CD4-positive, alpha-beta T cell treated with Interleukin-17A for 4 hours (primary cell): ENCODE measurements around the gene MCU.
"Not testable (repeated sequence)": the region's sequence is repeated elsewhere in the genome, so short reads cannot be mapped to it uniquely, and the experiment has no call there.

Experiments used
- DNase-seq: peaks from one replicate; pipeline ENCODE4 v3.0.0-alpha.2; 2020; ENCODE audit warnings: mixed read lengths

MCU gene

DNA sequence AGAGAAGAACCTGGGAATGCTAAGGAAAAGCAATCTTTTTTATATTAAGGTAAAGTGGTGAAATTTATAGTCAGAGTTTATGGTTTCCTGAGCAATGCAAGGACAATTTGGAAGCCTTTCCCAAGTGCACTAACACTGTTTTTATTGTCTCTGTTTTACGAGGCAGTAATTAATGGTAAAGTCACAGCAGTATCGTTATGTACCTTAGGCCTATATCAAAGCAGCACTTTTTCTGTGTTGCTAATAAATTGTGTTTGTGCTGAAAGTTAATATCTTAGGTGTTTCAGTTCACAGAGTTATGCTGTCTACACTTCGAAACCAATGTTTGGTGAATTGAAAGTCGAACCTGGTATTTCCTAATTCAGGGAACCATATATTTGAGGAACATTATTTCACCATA lies 220.8 kb downstream of the MCU start:
- no peak for DNase-seq

DNA sequence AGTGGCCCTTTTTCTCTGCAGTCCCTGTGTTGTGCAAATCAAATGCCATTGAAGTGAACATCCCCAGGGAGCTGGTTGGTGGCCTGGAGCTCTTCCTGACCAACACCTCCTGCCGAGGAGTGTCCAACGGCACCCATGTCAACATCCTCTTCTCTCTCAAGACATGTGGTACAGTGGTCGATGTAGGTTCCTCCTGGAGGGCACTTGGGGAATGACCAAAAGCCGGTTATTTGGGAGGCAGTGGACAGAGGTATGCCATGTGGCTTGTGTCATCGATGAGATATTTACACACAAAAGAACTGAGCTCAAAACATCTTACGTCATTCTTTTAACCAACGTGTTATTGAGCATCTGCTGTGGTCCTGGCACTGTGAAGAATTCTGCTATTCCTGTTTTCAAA lies 221.3 kb downstream of the MCU start:
- no peak for DNase-seq

DNA sequence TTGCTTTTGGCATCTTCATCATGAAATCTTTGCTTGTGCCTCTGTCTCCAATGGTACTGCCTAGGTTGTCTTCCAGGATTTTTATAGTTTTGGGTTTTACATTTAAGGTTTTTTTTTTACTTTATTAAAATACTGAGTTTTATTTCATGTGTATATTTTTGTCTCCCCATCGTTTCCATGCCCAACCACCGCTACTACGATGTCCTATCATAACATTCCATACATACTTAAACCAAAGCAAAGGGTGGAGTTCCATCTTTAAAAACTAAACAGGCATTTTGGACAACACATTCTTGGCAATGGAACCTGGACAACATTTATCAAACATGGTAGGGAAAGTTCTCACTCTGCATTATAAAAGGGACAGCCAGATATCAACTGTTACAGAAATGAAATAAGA lies 225.3 kb downstream of the MCU start:
- not testable (repeated sequence) for DNase-seq

DNA sequence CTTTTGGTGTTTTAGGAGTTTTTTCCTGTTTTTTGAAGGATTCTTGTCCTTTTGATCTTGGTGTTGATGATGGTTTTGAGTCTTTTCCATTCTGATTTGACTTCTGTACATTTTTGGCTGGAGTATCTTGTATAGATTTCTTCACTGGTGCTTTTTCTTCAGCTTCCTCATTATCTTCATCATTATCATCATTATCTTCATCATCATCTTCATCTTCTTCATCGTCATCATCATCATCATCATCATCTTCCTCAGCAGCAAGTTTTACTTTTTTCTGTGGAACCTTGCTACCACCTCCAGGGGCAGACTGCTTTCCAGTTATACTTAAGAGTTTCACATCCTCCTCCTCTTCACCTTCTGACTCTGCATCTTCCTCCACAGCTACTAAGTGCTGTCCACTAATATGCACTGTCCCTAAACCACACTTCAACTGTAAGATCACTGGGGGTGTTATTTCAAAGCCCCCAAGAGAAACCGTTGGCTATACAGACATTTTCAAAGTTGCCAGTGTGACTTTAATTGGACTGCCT lies 225.9 kb downstream of the MCU start:
- not testable (repeated sequence) for DNase-seq

DNA sequence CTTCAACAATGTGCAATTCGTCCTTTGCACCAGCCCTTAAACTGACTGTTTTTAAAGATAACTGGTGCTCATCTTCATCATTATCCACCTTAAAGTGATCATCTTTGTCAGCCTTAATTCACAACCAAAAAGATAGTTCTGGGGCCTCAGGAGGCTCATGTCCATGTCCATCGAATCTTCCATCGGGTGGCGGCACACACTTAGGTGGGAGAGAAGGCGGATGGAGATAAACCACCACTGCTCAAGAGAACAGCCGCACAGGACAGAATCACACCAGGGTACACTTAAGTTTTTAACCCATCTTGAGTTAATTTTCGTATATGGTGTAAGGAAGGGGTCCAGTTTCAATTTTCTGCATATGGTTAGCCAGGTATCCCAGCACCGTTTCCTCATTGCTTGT lies 226.4 kb downstream of the MCU start:
- DNase-seq = no peak

DNA sequence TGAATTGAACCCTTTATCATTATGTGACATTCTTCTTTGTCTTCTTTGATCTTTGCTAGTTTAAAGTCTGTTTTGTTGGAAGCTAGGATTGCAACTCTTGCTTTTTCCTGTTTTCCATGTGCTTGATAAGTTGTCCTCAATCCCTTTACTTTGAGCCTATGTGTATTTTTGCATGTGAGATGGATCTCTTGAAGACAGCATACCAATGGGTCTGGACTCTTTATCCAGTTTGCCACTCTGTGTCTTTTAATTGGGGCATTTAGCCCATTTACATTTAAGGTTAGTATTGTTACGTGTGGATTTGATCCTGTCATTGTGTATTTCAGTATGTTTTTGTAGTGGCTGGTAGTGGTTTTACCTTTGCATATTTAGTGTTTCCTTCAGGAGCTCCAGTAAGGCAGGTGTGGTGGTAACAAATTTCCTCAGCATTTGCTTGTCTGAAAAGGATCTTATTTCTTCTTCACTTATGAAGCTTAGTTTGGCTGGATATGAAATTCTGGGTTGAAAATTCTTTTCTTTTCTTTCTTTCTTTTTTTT lies 229.3 kb downstream of the MCU start:
- DNase-seq = not testable (repeated sequence)

DNA sequence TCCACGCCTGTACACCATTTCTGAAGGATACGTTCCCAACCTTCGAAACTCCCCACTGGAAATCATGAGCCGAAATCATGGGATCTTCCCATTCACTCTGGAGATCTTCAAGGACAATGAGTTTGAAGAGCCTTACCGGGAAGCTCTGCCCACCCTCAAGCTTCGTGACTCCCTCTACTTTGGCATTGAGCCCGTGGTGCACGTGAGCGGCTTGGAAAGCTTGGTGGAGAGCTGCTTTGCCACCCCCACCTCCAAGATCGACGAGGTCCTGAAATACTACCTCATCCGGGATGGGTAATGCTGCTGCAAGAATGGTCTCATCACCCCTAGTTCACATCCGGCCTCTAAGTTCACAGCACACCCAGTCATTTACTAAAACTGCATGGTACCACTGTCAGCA lies 232.4 kb downstream of the MCU start:
- no peak for DNase-seq

DNA sequence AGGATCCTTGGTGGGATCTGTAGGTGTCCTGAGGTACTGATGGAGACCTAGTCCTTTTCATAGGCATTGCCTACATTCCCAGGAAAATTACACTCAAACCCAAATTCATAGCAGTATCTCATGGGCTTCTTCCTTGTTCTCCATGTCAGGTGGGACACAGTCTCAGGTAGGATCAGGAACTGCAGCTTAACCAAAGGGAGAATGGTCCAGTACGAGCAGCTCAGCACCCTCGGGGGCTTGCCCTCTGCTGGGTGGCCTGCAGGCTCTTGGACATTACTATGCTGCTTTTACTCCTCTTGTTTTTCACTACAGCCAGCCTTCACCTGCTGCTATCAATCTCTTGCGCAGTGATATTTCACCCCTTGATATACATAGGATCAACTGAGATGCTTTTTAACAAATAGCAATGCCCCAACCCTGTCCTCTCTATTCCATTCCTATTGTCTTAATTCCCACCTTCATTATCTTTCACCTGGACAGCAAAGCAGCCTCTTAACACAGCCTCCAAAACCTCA lies 234.1 kb downstream of the MCU start:
- no peak for DNase-seq

DNA sequence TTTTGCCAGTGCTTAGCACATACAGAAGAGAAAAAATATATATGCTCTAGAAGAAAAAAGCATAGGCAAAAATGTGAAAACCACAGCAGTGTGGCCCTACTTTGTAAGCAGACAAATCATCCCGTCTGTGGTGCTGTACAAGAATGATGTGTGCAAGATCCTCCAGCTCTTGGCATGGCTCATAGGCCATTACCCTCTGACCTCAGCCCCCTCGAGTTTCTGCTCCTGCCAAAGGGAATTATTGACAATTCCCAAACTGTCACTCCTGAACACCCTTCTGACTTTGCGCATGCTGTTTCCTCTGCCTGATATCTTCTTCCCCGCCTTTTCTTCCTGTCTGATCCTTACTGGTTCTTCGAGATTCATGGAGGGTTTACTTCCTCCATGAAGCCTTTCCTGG lies 235.5 kb downstream of the MCU start:
- DNase-seq = no peak

DNA sequence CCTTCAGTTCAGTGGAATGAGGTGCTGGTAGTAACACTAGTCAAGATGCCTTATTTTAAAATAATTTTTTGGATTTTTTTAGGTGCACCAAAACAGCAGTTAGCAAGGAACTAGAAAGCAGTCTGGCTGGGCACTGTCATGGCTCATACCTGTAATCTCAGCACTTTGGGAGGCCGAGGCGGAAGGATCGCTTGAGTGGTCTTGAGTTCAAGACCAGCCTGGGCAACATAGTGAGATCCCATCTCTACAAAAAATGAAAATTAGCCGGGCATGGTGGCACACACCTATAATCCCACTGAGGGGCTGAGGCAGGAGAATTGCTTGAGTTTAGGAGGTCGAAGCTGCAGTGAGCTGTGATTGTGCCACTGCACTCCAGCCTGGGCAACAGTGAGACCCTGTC lies 236.9 kb downstream of the MCU start:
- DNase-seq = no peak

DNA sequence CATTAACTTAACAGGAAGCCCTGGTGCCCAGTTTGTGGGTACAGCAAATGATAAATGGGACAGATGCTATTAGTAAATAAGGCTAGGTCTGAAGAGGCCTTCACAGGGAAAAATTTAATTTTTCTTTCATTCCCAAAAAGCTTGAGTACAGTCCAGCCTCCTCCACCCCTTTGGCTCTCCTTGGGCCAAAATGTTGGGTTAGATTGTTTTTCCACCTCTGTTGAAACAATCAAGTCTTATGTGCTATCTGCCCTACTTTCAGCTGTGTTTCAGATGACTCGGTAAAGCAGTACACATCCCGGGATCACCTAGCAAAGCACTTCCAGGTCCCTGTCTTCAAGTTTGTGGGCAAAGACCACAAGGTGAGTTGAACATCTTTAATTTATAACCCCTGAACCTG lies 238.3 kb downstream of the MCU start:
- no peak for DNase-seq

DNA sequence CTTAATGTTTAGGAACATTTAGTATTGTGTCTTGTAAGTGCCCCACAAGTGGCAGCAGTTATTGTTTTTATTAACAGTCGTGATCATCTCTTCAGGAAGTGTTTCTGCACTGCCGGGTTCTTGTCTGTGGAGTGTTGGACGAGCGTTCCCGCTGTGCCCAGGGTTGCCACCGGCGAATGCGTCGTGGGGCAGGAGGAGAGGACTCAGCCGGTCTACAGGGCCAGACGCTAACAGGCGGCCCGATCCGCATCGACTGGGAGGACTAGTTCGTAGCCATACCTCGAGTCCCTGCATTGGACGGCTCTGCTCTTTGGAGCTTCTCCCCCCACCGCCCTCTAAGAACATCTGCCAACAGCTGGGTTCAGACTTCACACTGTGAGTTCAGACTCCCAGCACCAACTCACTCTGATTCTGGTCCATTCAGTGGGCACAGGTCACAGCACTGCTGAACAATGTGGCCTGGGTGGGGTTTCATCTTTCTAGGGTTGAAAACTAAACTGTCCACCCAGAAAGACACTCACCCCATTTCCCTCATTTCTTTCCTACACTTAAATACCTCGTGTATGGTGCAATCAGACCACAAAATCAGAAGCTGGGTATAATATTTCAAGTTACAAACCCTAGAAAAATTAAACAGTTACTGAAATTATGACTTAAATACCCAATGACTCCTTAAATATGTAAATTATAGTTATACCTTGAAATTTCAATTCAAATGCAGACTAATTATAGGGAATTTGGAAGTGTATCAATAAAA lies 240.5 kb downstream of the MCU start:
- DNase-seq = no peak

DNA sequence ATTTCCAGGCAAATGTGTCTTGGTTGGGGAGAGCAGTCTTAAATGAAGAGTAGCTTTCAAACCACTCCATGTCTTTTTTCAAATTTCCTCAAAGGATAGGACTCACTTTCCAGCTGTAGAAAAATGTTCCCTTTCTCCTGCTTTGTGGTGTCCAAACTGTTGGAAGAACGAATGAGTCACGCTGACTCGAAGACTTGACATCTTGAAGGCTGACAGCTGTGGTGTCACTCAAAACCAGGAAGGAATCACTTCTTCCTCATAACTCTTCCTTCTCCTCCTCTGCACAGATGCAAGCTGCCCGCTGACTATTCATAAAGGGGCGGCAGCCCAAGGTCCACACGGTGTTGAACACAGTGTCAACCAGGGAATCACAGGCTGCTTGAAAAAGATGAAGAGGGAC lies 243.4 kb downstream of the MCU start:
- DNase-seq = no peak
